HG03460 (cell line): ENCODE measurements around the gene AIP.
"Not testable (repeated sequence)": the region's sequence is repeated elsewhere in the genome, so short reads cannot be mapped to it uniquely, and the experiment has no call there.

ENCODE experiments used
- ATAC-seq: cut with Tn5 transposase; IDR thresholded peaks from one replicate; pipeline ENCODE4 v1.9.1; 2021; ENCODE audit not compliant: unreplicated experiment

AIP gene

DNA sequence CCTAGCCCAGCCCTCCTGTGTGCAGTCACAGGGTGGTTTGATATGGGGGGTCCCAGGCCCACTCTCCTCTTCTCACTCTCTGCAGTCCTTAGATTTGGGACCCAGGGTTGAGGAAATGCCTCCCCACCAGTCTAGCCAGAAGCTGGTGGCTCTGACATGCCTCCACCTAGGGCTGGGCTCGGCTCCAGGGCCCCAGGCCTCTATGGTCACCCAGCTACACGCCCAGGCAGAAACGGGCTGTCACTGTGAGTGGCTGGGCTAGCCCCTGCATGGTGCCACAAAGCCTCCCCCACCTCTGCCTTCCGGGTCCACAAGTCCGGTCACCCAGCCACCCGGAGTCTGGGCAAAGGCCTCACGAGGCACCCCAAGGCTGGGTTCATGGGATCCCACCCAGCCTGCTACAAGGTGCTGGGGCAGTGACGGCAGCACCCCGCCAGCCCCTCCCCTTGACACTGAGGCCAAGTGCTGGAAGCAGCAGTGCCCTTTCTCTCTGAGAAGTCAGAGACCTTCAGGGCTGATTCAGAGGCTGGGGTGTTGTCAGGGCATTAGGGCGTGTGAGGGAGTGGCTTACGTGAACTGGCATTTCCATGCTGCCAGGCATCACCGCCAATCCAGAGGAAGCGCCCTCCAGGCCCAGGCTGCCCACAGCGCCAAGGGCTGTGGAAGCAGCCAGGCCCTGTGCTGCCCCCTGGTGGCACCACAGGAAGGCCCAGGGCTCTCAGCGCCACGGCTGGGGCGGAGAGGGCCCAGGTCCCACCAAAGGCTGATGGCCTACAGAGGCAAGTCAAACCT, 23.0 kb downstream of the AIP start:
- no peak for ATAC-seq

DNA sequence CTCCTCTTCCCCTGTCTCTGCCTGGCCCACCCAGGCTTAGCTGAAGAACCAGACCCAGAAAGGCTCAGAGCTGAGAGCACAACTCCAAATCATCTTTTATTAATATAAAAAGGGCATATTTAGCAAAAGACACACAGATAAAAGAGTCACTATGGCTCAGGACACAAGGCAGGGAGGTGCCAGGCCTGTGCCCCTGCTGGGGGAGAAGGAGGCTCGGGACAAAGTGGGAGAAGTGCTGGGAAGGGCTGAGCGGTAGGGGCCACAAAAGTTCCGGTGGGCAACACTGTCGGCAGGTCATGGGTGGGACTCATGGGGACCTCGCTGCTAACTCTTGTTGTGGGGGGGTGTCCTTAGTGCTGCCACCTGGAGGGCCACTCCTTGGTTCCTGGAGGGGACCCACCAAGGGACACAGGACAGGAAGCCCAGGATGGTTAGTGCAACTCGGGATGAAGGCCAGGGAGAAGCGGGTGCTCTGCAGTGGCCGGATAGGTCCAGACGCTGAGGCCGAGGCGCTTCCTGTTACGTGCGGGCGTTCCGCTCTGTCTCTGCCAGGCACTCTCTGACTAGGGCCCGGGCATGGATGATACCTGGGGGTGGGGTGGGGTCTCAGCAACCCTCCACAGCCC, 23.7 kb downstream of the AIP start:
- no peak for ATAC-seq

DNA sequence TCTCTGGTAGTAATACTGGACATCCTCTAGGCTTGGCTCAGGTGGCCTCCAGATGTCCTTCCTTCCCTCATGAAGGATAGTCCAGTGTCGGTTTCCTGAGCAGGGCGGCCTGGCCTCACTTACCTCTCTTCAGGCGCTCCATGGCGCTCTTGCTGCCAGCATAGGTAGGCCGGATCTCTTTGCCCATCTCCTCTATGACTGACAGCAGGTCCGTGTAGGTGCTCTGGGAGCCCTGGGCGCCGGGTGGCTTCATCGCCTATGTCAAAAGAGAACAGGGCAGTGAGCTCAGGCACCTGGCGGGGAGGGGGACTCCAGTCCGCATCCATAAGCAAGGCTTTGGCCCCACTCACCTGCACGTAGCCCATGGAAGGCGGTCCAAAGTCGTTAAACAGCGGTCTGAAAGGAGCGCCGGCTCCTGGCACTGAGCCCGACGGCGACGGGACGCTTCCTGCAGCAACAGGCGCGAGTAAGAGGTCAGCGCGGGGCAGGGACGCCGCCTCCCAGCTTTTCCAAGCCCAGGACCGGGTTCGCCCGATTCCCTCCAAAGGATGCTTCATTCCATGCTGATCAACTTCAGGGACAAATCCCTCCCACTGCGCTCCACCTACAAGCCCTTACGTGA, 24.5 kb downstream of the AIP start:
- ATAC-seq, result no peak

DNA sequence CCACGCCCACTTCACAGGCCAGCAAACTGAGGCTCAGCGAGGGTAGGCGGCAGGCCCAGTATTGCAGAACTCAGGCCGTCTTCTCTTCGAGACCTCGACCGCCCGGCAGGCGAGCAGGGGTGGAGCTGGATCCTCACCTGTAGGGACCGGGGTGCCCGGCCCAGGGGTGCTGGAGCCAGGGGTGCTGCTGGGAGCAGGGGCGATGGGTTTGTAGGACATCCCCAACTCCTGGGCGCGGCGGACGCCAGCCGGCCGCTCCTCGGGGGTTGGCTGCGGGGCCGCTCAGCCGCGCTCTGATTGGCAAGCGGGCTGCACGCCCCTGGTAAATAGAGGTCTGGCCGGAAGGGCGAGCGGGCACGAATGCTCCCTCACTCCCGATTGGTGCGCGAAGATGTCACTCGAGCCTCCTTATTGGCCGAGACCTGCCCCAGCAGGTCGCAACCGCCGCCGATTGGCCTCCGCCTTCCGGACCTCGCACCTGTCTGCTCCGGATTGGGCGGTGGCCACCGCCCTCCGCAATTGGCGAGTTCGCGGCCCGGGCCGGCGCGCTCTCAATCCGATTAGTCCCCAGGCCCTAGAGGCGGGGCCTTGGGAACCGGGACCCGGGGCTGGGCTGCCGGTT, 25.1 kb downstream of the AIP start, which contains the start of gene CDK2AP2:
Gene CDK2AP2, minus strand, starts transcription at position 299 of the 622 bp plus-strand sequence. Its CDS starts 80 bp downstream, at position 219.
- peak; percentile 63 for ATAC-seq

DNA sequence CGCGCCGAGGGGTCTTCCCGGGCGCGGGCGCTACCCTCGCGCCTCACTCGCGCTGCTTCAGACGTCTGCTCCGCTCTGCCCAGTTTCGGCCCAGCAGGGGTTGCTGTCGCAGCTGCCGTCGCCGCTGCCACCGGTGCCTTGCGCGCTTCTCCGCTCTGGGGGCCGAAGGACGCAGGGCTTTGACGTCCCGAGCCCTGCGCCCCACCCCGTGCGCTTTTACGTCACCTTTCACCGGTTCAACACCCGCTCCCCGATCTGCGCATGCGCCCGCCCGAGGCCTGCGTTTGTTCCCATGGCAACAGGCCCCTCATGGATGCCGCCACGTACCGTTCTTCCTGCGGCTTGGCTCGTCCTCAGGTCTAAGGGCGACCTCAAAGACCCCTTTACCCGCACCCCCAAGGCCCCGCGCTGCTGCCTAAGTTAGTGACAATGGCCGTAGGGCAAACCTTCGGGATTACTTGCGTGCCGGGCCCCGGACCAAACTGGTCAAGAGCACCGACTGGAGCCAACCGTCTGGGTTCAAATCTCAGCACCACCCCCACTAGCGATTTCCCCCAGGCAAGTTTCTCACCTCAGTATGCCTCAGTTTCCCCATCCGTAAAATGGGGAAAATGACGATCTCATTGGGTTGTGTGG, 25.8 kb downstream of the AIP start:
- peak; percentile 34 for ATAC-seq

DNA sequence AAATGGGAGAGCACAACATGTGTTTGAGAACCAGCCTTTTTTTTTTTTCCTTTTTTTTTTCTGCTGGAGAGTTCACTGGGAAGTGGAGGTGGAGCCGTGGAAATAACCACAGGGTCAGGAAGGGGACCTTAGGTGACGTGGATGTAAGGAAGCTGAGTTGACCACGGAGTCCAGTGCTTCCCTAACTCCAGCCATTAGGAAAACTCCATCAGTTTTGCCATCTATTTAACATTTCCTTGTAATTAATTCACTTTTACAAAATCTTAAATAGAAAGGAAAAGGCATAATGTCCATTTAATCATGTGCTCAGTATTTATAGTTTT, 27.2 kb downstream of the AIP start:
- no peak for ATAC-seq

DNA sequence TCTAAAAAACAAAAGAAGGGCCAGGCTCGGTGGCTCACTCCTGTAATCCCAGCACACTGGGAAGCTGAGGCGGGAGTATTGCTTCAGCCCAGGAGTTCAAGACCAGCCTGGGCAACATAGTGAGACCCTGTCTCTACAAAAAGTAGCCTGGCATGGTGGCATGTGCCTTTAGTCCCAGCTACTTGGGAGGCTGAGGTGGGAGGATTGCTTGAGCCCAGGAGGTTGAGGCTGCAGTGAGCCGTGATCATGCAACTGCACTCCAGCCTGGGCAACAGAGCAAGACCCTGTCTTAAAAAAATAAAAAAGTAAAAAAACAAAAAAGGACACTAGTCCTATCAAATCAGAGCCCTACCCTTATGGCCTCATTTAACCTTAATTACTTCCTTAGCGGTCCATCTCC, 28.7 kb downstream of the AIP start:
- ATAC-seq, result not testable (repeated sequence)

DNA sequence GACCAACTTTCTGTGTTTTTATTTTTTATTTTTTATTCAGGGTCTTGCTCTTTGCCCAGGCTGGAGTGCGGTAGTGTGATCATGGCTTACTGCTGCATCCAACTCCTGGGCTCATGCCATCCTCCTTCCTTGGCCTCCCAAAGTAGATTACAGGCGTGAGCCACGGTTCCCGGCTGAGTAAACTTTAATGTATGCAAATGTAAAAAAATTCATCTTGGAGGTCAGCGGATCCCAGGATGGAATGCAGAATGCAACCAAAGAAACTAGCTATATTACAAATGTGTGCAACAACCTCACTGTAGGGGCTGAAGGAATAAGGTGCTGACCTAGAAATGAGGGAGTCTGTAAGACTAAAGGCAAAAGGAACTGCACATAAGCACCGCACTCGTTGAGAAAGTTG, 31.3 kb downstream of the AIP start:
- ATAC-seq, result no peak

DNA sequence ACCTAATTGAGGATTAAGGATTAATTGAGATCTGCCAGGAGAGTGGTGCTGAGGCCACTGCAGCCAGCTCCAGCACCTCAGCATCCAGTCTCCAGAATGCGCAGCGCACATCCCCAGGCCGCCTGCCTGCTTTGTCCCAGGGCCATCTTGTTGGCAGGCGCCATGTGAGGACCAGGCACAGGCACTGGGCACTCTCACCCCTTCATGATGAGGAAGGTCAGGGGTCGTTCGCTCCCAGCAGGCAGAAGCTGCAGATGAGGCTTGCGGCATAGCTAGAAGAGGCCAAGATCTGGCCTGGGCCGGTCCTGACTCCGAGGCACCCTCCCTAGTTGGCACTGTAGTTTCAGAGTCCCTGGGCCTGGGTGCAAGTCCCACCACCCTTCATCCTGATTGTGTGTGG, 34.0 kb downstream of the AIP start:
- ATAC-seq, result no peak

DNA sequence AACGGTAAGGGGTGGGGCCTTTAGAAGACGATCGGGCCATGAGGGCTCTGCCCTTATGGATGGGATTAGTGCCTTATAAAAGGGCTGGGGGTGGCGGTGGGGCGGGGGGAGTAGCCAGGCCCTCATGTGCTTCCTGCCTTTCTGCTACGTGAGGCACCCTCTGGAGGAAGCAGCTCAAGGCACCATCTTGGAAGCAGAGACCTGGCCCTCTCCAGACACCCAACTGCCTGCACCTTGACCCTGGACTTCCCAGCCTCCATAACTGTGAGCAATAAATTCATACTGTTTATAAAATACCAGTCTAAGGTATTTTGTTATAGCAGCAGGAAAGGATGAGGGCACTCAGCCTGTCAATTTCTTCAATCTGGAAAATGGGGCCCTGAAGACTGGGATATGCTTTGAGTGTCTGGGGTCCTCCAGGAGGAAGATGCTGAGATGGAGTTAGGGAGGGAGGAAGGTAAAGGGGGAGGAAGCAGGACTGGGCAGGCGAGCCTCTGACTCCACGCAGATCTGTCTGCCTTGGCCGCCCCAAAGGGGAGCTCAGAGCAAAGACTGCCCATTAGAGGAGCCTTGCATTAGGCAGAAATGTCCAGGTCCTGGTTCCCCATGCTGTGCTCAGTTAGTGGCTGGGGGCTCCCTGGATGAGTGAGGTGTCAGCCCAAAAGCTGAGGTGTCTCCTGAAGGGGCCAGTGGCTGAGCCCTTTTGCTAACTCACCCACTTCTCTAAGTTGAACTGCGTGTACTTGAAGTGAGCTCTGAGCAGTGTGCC, 35.1 kb downstream of the AIP start:
- no peak for ATAC-seq

DNA sequence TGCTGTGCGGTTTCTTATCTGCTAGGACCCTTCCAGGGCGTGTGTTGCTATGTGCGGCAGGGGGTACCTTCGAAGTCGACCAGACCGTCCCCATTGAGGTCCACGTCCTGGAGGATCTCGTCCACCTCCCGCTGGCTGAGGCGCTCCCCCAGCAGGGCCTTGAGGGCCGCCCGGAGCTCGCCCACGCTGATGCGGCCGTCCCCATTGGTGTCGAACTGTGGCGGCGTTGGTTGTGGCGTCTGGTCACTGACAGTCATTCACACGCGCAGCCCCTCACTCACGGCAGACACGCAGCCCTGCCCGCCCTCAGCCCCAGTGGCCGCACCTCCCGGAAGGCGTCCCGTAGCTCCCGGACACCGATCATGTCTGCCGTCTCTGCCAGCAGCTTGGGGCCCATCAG, 36.9 kb downstream of the AIP start:
- ATAC-seq, result no peak

DNA sequence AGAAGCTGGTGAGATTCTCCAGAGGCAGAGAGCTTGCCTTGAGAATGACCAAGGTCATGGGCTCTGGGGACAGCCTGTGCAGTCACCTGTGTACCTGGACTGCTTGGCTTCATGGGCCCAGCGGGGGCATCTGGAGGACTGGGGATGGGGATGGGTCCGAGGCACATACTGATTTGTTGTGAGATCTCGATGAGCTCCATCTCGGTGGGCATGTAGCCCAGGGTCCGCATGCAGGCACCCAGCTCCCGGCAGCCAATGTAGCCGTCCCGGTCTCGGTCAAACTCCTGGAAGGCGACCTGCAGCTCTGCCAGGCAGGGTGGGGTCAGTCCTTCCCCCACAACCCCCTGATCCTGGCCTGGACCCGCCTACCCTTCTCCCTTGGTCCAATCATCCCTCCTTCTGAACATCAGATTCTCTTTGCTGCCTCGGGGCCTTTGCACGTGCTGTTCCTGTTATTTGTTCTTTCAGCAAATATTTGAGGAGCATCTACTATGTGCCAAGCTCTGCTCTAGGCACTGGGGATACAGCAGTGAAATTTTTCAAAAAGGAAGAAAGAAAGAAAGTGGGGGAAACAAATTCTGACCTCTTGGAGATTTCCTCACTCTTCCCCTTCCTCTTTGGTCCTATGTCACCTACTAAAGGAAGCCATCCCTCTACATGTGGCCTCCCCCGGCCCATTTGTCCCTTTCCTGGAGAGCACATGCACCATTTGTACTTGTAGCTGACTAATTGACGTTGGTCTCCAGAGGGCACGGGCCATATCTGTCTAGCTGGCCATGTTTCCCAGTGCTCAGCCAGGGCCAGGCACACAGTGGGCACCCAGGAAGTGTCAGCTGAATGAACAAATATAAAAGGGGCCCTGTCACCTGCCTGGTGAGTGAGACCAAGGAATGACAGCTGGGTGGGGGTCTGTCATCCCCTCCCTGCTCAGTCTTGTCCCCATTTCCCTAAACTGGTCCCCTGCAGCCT, 38.3 kb downstream of the AIP start:
- ATAC-seq, result no peak

DNA sequence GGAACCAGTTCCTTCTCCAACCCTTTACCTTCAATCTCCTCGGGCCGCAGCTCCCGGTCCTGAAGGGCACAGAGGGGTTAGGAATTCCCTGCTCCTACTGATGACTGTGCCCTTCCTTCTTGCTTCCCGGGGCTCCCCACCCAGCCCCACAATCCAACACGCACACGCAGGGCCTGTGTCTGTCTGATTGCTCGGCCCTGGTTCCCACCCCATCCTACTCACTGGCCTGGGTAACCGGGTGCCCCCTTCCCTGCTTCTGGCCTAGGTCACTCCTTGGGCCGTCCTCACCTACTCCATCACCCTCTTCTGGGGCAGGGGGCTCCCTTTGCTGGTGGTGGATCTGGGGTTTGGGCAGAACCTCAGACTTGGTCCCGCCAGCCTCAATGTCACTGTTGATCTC, 39.1 kb downstream of the AIP start:
- ATAC-seq, result no peak

DNA sequence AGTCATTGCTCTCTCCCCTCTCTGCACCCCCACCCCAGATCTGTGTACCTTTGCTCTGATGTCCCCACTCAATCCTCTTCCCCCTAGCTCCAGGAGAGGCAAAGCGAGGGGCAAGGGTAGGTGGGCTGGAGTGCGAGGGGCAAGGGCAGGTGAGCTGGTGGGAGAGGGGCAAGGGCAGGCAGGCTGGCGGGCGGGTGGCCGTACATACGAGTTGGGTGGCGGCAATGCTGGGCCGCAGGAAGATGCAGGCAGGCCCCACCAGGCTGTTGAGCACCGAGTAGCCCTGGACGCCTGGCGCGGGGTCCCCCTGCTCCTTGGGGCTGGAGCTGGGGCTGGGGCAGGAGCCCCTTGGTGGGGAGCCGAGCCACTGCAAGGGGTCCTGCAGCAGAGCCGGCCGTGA, 39.5 kb downstream of the AIP start:
- ATAC-seq, result no peak

DNA sequence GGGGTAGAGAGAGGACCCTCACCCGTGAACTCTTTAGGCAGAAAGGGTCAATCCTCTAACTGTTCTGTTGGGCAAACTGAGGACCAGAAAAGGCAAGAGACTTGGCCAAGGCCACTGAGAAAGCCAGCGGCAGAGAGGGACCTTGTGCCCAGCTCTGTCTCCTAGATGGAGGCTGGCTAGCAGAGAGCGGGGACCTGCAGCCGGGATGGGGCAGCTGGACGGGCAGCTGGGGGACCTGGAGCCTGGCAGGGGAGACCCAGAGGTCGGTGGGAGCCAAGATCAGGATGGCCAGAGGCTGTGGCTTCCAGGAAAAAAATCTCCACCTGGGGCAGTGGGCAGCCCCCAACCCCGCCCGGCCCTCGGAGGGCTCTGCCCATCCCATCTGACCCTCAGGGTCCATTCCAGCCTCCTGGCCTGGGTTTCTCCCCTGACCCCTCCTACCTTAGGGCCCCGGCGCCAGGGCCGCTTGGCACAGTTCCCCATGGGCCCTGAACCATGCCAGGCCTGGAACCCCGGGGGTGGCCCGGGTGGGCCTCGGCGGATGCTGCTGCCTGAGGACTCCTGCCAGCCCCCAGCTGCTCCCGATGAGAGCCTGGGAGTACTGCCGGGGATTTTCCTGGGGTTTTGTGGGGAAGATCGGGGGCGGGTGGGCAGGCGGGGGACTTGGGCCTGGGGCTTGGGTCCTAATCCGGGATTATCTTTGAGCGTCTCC, 40.2 kb downstream of the AIP start, which contains the start of gene CABP2:
Gene CABP2, minus strand, starts transcription at position 603 of the 712 bp plus-strand sequence. Its CDS starts 120 bp downstream, at position 483.
- ATAC-seq, result no peak

DNA sequence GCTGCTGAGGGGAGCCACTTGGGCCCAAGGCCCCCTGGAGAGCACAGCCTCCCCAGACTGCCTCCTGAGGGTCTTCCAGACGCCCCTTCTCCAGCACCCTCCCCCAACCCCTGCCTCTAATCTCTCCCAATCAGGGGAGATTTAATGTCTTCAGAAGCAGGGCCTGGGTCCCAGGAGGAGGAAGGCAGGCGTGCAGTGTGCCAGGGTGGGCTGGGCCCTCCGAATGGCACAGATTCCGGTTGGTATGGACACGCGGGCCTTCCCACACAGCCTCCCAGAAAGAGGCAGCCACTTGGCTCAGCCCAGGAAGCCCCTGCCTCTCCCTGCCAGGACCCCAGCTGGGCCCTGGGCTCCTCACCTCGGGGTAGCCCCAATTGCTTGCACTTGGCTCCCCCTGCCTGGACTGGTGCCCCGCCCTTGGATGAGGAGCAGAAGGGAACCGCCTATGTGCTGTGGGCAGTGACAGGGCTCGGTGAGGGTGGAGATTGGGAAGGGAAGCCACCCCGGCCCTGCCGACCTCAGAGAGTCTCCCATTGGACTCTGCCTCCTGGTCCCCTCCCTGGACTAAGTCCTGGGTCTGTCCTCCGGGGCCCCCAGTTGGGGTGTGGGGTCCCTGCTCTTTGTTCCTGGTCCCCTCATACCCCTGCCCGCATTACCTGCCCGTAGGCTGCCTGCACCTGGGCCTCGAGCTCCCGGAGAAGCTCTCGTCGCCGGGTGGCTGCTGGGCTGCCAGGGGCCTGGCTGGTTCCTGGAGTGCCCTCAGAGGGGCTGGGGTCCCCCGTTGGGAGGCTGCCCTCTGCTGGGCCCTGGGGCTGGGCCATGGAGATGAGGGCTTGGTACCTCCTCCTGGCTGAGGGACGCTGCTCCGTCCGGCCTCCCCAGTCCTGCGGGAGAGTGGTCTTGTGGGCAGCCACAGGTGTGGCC, 41.0 kb downstream of the AIP start:
- no peak for ATAC-seq

DNA sequence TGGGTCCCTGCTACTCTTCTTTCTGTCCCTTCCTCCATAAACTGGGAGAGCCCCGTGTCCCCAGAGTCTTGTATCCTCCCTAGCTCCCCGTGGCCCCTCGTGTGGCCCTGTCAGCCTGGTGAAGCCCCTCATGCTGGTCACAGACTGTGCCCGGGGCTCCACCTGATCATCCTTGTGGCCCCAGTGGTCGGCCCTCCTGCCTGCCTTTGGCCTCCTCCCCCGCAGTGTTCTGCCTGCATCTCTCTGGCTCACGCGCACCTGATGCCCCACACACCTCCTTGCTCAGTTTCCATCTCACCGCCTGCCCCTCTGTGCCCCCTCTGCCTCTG, 41.6 kb downstream of the AIP start:
- ATAC-seq, result no peak
